ENCODE data around the gene DNAI2. TPM values are rescaled to one million over a fixed set of nuclear protein-coding genes. Genes with fewer than 3 reads are reported as not detected.

Gene DNAI2
- total RNA-seq, 6 donors from 2014 or later, result 0.29 to 16.1 (median 3.7) TPM

GRCh38 chr17:74299226-74300009 is 25.4 kb downstream of the DNAI2 start:
- ATAC-seq (ENCODE audit: low FRiP score in 2 of 2) (no peak), DNase-seq (no peak)
- H3K27me3 ChIP-seq, result no peaks in the 10 kb centered on the region
- WGBS, 2 donors, result 78 to 83% methylated on average over 11 of the region's 11 CpGs
- TF ChIP-seq EP300 (IDR thresholded peaks at IDR 0.05), result no peak
- TF ChIP-seq POLR2AphosphoS5 (IDR thresholded peaks at IDR 0.05), result no peak
- no peak for TF ChIP-seq CTCF (IDR thresholded peaks at IDR 0.05)
- TF ChIP-seq POLR2A (IDR thresholded peaks at IDR 0.05), result no peak
- no peak overlapping the region for H3K4me3 ChIP-seq
- H3K9me3 ChIP-seq, result no peaks in the 10 kb centered on the region
- no peak overlapping the region for H3K27ac ChIP-seq
- no peaks in the 10 kb centered on the region for H3K36me3 ChIP-seq
- H3K4me1 ChIP-seq, result peaks cover 3 to 12% (median 5%) of the 10 kb centered on the region in 4 donors

GRCh38 chr17:74303305-74303704 is 29.3 kb downstream of the DNAI2 start:
- WGBS, 2 donors, result 82 to 85% methylated on average over 8 of the region's 8 CpGs
- no peak for ATAC-seq (ENCODE audit: low FRiP score in 2 of 2)
- no peaks in the 10 kb centered on the region for H3K36me3 ChIP-seq

GRCh38 chr17:74304184-74304583 is 30.1 kb downstream of the DNAI2 start:
- WGBS, 2 donors, result 76 to 84% methylated on average over 3 to 5 of the region's 5 CpGs
- peaks cover 0 to 8% (median 4%) of the 10 kb centered on the region in 4 donors for H3K9me3 ChIP-seq
- no peak overlapping the region for H3K27ac ChIP-seq
- ATAC-seq (ENCODE audit: low FRiP score in 2 of 2) (no peak), DNase-seq (no peak)
- H3K27me3 ChIP-seq, result no peaks in the 10 kb centered on the region
- no peaks in the 10 kb centered on the region for H3K4me1 ChIP-seq
- no peak overlapping the region for H3K4me3 ChIP-seq
- H3K36me3 ChIP-seq, result no peaks in the 10 kb centered on the region
- TF ChIP-seq POLR2AphosphoS5 (IDR thresholded peaks at IDR 0.05) (no peak), POLR2A (IDR thresholded peaks at IDR 0.05) (no peak), EP300 (IDR thresholded peaks at IDR 0.05) (no peak), CTCF (IDR thresholded peaks at IDR 0.05) (no peak)

More at GRCh38 chr17:74303305-74303704, 29.3 kb downstream of the DNAI2 start:
- H3K27ac ChIP-seq, result no peak overlapping the region
- H3K27me3 ChIP-seq, result no peaks in the 10 kb centered on the region
- peaks cover 0 to 8% (median 4%) of the 10 kb centered on the region in 4 donors for H3K9me3 ChIP-seq
- H3K4me1 ChIP-seq, result no peaks in the 10 kb centered on the region
- DNase-seq, result no peak
- H3K4me3 ChIP-seq, result no peak overlapping the region
- TF ChIP-seq EP300 (IDR thresholded peaks at IDR 0.05) (no peak), POLR2A (IDR thresholded peaks at IDR 0.05) (no peak), POLR2AphosphoS5 (IDR thresholded peaks at IDR 0.05) (no peak), CTCF (IDR thresholded peaks at IDR 0.05) (no peak)

- Histone ChIP-seq H3K27ac (no peak overlapping the region), H3K4me3 (no peak overlapping the region), H3K4me1 (no peaks in the 10 kb centered on the region), H3K27me3 (no peaks in the 10 kb centered on the region), H3K36me3 (no peaks in the 10 kb centered on the region), H3K9me3 (peaks cover 0 to 8% (median 4%) of the 10 kb centered on the region in 4 donors)
- DNase-seq, result no peak
- TF ChIP-seq CTCF (IDR thresholded peaks at IDR 0.05), result no peak
- no peak for TF ChIP-seq EP300 (IDR thresholded peaks at IDR 0.05)
- TF ChIP-seq POLR2A (IDR thresholded peaks at IDR 0.05), result no peak
- no peak for TF ChIP-seq POLR2AphosphoS5 (IDR thresholded peaks at IDR 0.05)
- ATAC-seq (ENCODE audit: low FRiP score in 2 of 2), result no peak
- WGBS, 2 donors, result 56 to 71% methylated on average over 10 of the region's 10 CpGs
These were observed 32.0 kb downstream of the DNAI2 start for GRCh38 chr17:74305865-74306654.

Data from upper lobe of left lung (tissue), 6 donors.